Measurements from ENCODE around the gene TIMP3. TPM values are rescaled to one million over a fixed set of nuclear protein-coding genes. Genes with fewer than 3 reads are reported as not detected.

The TIMP3 gene
- total and polyA plus RNA-seq, 2 donors (not counting 1 experiment from before 2014, with no cell fraction given) = not detected

GRCh38 chr22:32900886-32901635, 99.6 kb downstream of the TIMP3 start:
- H3K27me3 ChIP-seq (replicated peaks in 1 of 4; ENCODE audit: control extremely low read depth in 1 of 4, control insufficient read depth in 3 of 4, insufficient read depth in 4 of 4, low read length in 3 of 4) = no peaks in the 10 kb centered on the region
- no peaks in the 10 kb centered on the region for H3K4me1 ChIP-seq (ENCODE audit: control insufficient read depth in 2 of 2, insufficient read depth in 2 of 2, low read length in 2 of 2)
- Mint-ChIP-seq H3K9me3 (ENCODE audit: insufficient read depth) (no peaks in the 10 kb centered on the region), H3K27me3 (no peaks in the 10 kb centered on the region), H3K27ac (no peak overlapping the region), H3K4me3 (no peak overlapping the region), H3K4me1 (no peaks in the 10 kb centered on the region)
- H3K79me2 ChIP-seq (ENCODE audit: control insufficient read depth, insufficient read depth, low read length) = no peaks in the 10 kb centered on the region
- H3K27ac ChIP-seq (ENCODE audit: low read length in 2 of 2) = no peak overlapping the region
- H4K20me1 ChIP-seq (ENCODE audit: control insufficient read depth, insufficient read depth, low read length, poor library complexity, severe bottlenecking) = no peaks in the 10 kb centered on the region
- no peak for TF ChIP-seq EZH2 (IDR thresholded peaks at IDR 0.05; ENCODE audit: borderline replicate concordance, insufficient read depth, low read depth, low read length, poor library complexity, severe bottlenecking)
- TF ChIP-seq, protein P1, sequence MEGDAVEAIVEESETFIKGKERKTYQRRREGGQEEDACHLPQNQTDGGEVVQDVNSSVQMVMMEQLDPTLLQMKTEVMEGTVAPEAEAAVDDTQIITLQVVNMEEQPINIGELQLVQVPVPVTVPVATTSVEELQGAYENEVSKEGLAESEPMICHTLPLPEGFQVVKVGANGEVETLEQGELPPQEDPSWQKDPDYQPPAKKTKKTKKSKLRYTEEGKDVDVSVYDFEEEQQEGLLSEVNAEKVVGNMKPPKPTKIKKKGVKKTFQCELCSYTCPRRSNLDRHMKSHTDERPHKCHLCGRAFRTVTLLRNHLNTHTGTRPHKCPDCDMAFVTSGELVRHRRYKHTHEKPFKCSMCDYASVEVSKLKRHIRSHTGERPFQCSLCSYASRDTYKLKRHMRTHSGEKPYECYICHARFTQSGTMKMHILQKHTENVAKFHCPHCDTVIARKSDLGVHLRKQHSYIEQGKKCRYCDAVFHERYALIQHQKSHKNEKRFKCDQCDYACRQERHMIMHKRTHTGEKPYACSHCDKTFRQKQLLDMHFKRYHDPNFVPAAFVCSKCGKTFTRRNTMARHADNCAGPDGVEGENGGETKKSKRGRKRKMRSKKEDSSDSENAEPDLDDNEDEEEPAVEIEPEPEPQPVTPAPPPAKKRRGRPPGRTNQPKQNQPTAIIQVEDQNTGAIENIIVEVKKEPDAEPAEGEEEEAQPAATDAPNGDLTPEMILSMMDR (IDR thresholded peaks at IDR 0.05) = no peak
- no peaks in the 10 kb centered on the region for H3K36me3 ChIP-seq (replicated peaks in 1 of 2; ENCODE audit: control extremely low read depth in 1 of 2, control insufficient read depth in 1 of 2, extremely low read depth in 1 of 2, insufficient read depth in 2 of 2, low read length in 1 of 2)
- intact Hi-C loops (cut with micrococcal nuclease) = no loop called here
- no peak overlapping the region for H3K9ac ChIP-seq (ENCODE audit: low read length)
- DNase-seq (no peak), ATAC-seq (ENCODE audit: low read depth) (no peak)
- 79% methylated on average over 1 of the region's 4 CpGs for WGBS (ENCODE audit: insufficient coverage)
- H3K4me3 ChIP-seq (ENCODE audit: control extremely low read depth in 1 of 5, extremely low read depth in 1 of 5, insufficient read depth in 1 of 5, low read depth in 2 of 5, low read length in 4 of 5) = no peak overlapping the region
- ChIA-PET CTCF (no interaction called here), POLR2A (no interaction called here)
- no peak overlapping the region for H3K4me2 ChIP-seq (replicated peaks; ENCODE audit: low read depth, low read length, poor library complexity, severe bottlenecking)
- H3K9me3 ChIP-seq (ENCODE audit: control extremely low read depth in 1 of 3, control insufficient read depth in 2 of 3, insufficient read depth in 1 of 3, low read length in 2 of 3) = no peaks in the 10 kb centered on the region
- H2AFZ ChIP-seq (ENCODE audit: insufficient read depth, low read depth, low read length, poor library complexity, severe bottlenecking) = no peak overlapping the region

DNA sequence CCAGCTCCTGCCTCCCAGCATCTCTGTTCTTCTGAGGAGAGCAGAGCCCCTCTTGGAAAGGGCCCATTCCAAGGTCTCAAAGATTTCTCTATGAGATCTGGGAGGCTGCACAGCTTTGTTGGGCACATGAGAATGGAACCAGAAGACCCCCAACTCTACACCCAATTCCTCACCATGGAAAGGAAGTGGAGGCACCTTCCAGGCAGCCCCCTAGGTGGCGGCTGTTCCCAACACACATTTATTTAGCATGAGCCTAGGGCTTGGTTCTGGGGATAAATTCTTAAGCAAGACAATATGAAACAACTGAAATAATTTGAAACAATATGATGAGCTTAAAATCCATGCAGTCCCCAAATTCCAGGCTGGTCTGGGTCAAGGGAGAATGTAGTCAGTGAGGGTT, 100.4 kb downstream of the TIMP3 start:
- Histone ChIP-seq H3K4me3 (ENCODE audit: control extremely low read depth in 1 of 5, extremely low read depth in 1 of 5, insufficient read depth in 1 of 5, low read depth in 2 of 5, low read length in 4 of 5) (no peak overlapping the region), H3K36me3 (replicated peaks in 1 of 2; ENCODE audit: control extremely low read depth in 1 of 2, control insufficient read depth in 1 of 2, extremely low read depth in 1 of 2, insufficient read depth in 2 of 2, low read length in 1 of 2) (no peaks in the 10 kb centered on the region), H3K79me2 (ENCODE audit: control insufficient read depth, insufficient read depth, low read length) (no peaks in the 10 kb centered on the region), H3K4me2 (replicated peaks; ENCODE audit: low read depth, low read length, poor library complexity, severe bottlenecking) (no peak overlapping the region), H4K20me1 (ENCODE audit: control insufficient read depth, insufficient read depth, low read length, poor library complexity, severe bottlenecking) (no peaks in the 10 kb centered on the region), H3K9me3 (ENCODE audit: control extremely low read depth in 1 of 3, control insufficient read depth in 2 of 3, insufficient read depth in 1 of 3, low read length in 2 of 3) (no peaks in the 10 kb centered on the region), H2AFZ (ENCODE audit: insufficient read depth, low read depth, low read length, poor library complexity, severe bottlenecking) (no peak overlapping the region), H3K27ac (ENCODE audit: low read length in 2 of 2) (no peak overlapping the region), H3K27me3 (replicated peaks in 1 of 4; ENCODE audit: control extremely low read depth in 1 of 4, control insufficient read depth in 3 of 4, insufficient read depth in 4 of 4, low read length in 3 of 4) (no peaks in the 10 kb centered on the region), H3K4me1 (ENCODE audit: control insufficient read depth in 2 of 2, insufficient read depth in 2 of 2, low read length in 2 of 2) (no peaks in the 10 kb centered on the region), H3K9ac (ENCODE audit: low read length) (no peak overlapping the region)
- no peak for ATAC-seq (ENCODE audit: low read depth)
- intact Hi-C loops (cut with micrococcal nuclease) = no loop called here
- no peak for TF ChIP-seq EZH2 (IDR thresholded peaks at IDR 0.05; ENCODE audit: borderline replicate concordance, insufficient read depth, low read depth, low read length, poor library complexity, severe bottlenecking)
- H3K27me3 Mint-ChIP-seq = no peaks in the 10 kb centered on the region
- ChIA-PET POLR2A (no interaction called here), CTCF (no interaction called here)
- no peak for DNase-seq
- no peak overlapping the region for H3K4me3 Mint-ChIP-seq
- H3K27ac Mint-ChIP-seq = no peak overlapping the region
- no peaks in the 10 kb centered on the region for H3K4me1 Mint-ChIP-seq
- H3K9me3 Mint-ChIP-seq (ENCODE audit: insufficient read depth) = no peaks in the 10 kb centered on the region
- WGBS (ENCODE audit: insufficient coverage) = no CpG with 5 or more reads among the region's 1 CpG

All from B cell (primary cell).